CD14-positive monocyte (primary cell): ENCODE data around the gene STAC. TPM values are rescaled to one million over a fixed set of nuclear protein-coding genes. Genes with fewer than 3 reads are reported as not detected.

Experiments
- DNase-seq, 3 donors: peaks; one replicate each; pipeline ENCODE4 v3.0.0-alpha.2; 2011 to 2022
- H2AFZ ChIP-seq: 2 replicates; pipeline ENCODE4 v1.6.0; 2012; ENCODE audit warnings: mild to moderate bottlenecking, low read depth, low read length, inconsistent platforms; ENCODE audit not compliant: insufficient read depth, poor library complexity, severe bottlenecking
- H3K27ac ChIP-seq, 2 donors: 1 replicate in 1 of 2; 2 replicates in 1 of 2; pipeline ENCODE4 v1.5.1; 2012 to 2013; ENCODE audit warnings: low read length in 2 of 2, control low read depth in 1 of 2, inconsistent platforms in 1 of 2, low read depth in 1 of 2, mild to moderate bottlenecking in 1 of 2
- H3K27me3 ChIP-seq, 2 donors: one replicate each; pipeline versions ENCODE4 v1.6.0 to v1.6.1; 2011 to 2013; ENCODE audit warnings: low read length in 2 of 2; ENCODE audit not compliant: control insufficient read depth in 2 of 2, insufficient read depth in 2 of 2
- H3K36me3 ChIP-seq, 2 donors: replicated peaks in 1 of 2; 1 replicate in 1 of 2; 2 replicates in 1 of 2; pipeline versions ENCODE4 v1.5.1 to v1.6.1; 2012 to 2013; ENCODE audit warnings: low read length in 2 of 2, control low read depth in 1 of 2, inconsistent platforms in 1 of 2, mild to moderate bottlenecking in 1 of 2; ENCODE audit not compliant: insufficient read depth in 2 of 2, control insufficient read depth in 1 of 2
- H3K4me1 ChIP-seq, 2 donors: 1 replicate in 1 of 2; 2 replicates in 1 of 2; pipeline versions ENCODE4 v1.5.1 to v1.6.1; 2012 to 2013; ENCODE audit warnings: low read length in 2 of 2, control low read depth in 1 of 2, inconsistent platforms in 1 of 2, mild to moderate bottlenecking in 1 of 2, moderate library complexity in 1 of 2; ENCODE audit not compliant: insufficient read depth in 2 of 2, control insufficient read depth in 1 of 2
- H3K4me2 ChIP-seq: replicated peaks from 2 replicates; pipeline ENCODE3; 2012; ENCODE audit warnings: low read length, moderate library complexity, mild to moderate bottlenecking; ENCODE audit not compliant: poor library complexity, severe bottlenecking; ENCODE audit errors: extremely low read depth
- H3K4me3 ChIP-seq, 3 experiments: fragments of 200-600 bp in 1 of 3; sonication (generic) in 1 of 3; replicated peaks in 1 of 3; 1 replicate in 2 of 3; 2 replicates in 1 of 3; pipeline ENCODE4 v1.5.1; 2011 to 2013; ENCODE audit warnings: low read length in 3 of 3, mild to moderate bottlenecking in 3 of 3, control low read depth in 2 of 3, low read depth in 2 of 3, inconsistent platforms in 1 of 3, moderate library complexity in 1 of 3
- H3K79me2 ChIP-seq: 2 replicates; pipeline ENCODE4 v1.6.0; 2012; ENCODE audit warnings: mild to moderate bottlenecking, control low read depth, inconsistent platforms, low read length, moderate library complexity; ENCODE audit not compliant: insufficient read depth
- H3K9ac ChIP-seq: 2 replicates; pipeline ENCODE4 v1.6.0; 2017; ENCODE audit warnings: low read length, mild to moderate bottlenecking; ENCODE audit not compliant: insufficient read depth, poor library complexity, severe bottlenecking
- H3K9me3 ChIP-seq, 2 donors: replicated peaks in 1 of 2; 1 replicate in 1 of 2; 2 replicates in 1 of 2; pipeline versions ENCODE4 v1.5.1 to v1.6.1; 2012 to 2013; ENCODE audit warnings: low read length in 2 of 2, control low read depth in 1 of 2; ENCODE audit not compliant: control insufficient read depth in 1 of 2, insufficient read depth in 1 of 2
- H4K20me1 ChIP-seq: 2 replicates; pipeline ENCODE4 v1.6.0; 2012; ENCODE audit warnings: mild to moderate bottlenecking, low read length, control low read depth, moderate library complexity; ENCODE audit not compliant: insufficient read depth
- H3K27ac Mint-ChIP-seq, 7 donors: one replicate each; pipeline ENCODE4 v1.8.0; 2020; ENCODE audit warnings: mild to moderate bottlenecking in 7 of 7, mixed read lengths in 7 of 7, moderate library complexity in 6 of 7, inconsistent platforms in 2 of 7
- H3K27me3 Mint-ChIP-seq, 3 donors: one replicate each; pipeline ENCODE4 v1.8.0; 2021 to 2022; ENCODE audit warnings: low read depth in 3 of 3, mild to moderate bottlenecking in 3 of 3, mixed read lengths in 3 of 3, moderate library complexity in 3 of 3, inconsistent platforms in 1 of 3
- H3K36me3 Mint-ChIP-seq, 2 donors: one replicate each; pipeline ENCODE4 v1.8.0; 2020; ENCODE audit warnings: mixed read lengths in 2 of 2, inconsistent platforms in 1 of 2, mild to moderate bottlenecking in 1 of 2
- H3K4me1 Mint-ChIP-seq: one replicate; pipeline ENCODE4 v1.8.0; 2020; ENCODE audit warnings: mild to moderate bottlenecking, mixed read lengths
- H3K4me3 Mint-ChIP-seq, 2 donors: one replicate each; pipeline ENCODE4 v1.8.0; 2020; ENCODE audit warnings: mild to moderate bottlenecking in 2 of 2, mixed read lengths in 2 of 2, moderate library complexity in 1 of 2
- H3K9me3 Mint-ChIP-seq, 7 donors: one replicate each; pipeline ENCODE4 v1.8.0; 2020 to 2022; ENCODE audit warnings: mixed read lengths in 7 of 7, mild to moderate bottlenecking in 6 of 7, moderate library complexity in 6 of 7, inconsistent platforms in 2 of 7
- WGBS: methylation state at CpG from one replicate; pipeline ENCODE4 v1.1.5; 2013; ENCODE audit warnings: missing lambda C conversion rate; ENCODE audit not compliant: insufficient coverage; 5-methylcytosine and 5-hydroxymethylcytosine counted together
- intact Hi-C, 2 donors: fragments of 100-400 bp; cut with micrococcal nuclease; formaldehyde crosslinking; loops; one replicate each; pipeline versions ENCODE4 v1.15.0 to v1.15.1; 2023
- polyA plus RNA-seq, 3 donors: library from polyadenylated mRNA; depleted of rRNA in 1 of 3; unstranded in 2 of 3; stranded (reverse) in 1 of 3; fragments of 300-500 nt in 2 of 3; fragments of >200 nt in 1 of 3; fragmentation: Illumina TruSeq in 2 of 3; gene quantifications; 1 replicate in 2 of 3; 2 replicates in 1 of 3; pipeline ENCODE4 v1.2.3, GENCODE V29; 2012 to 2021
- TF ChIP-seq, protein P1 (sequence below): fragments of 200-600 bp; IDR thresholded peaks from one replicate; pipeline ENCODE4 v1.8.0; 2022; ENCODE audit warnings: antibody characterized with exemption, mild to moderate bottlenecking

Gene STAC
- polyA plus RNA-seq, 3 donors = 0.10 to 0.40 (median 0.12) TPM

DNA sequence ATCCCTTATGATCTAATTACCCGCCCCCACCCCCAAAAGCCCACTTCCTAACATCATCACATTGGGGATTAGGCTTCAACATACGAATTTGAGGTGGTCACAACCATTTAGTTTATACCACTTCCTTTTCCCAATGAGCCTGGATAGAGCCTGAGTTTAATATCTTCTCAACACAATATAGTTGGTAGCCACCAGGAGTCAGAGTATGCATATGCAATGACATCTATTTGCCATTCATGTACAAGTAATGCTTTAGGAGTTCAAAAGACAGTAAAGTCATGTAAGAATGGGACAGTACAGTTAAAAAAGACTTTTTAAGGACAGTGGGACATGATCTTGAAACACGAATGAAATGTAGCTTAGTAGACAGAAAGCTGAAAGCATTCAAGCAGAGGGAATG, 211.7 kb downstream of the STAC start:
- Histone ChIP-seq H3K4me1 (no peaks in the 10 kb centered on the region), H3K27ac (no peak overlapping the region), H3K9ac (no peak overlapping the region), H3K4me3 (no peak overlapping the region), H3K9me3 (no peaks in the 10 kb centered on the region), H3K36me3 (no peaks in the 10 kb centered on the region), H3K4me2 (no peak overlapping the region), H3K27me3 (no peaks in the 10 kb centered on the region), H2AFZ (no peak overlapping the region), H4K20me1 (no peaks in the 10 kb centered on the region), H3K79me2 (no peaks in the 10 kb centered on the region)
- H3K36me3 Mint-ChIP-seq = no peaks in the 10 kb centered on the region
- intact Hi-C loops = no loop called here
- no peak overlapping the region for H3K27ac Mint-ChIP-seq
- TF ChIP-seq, protein P1, sequence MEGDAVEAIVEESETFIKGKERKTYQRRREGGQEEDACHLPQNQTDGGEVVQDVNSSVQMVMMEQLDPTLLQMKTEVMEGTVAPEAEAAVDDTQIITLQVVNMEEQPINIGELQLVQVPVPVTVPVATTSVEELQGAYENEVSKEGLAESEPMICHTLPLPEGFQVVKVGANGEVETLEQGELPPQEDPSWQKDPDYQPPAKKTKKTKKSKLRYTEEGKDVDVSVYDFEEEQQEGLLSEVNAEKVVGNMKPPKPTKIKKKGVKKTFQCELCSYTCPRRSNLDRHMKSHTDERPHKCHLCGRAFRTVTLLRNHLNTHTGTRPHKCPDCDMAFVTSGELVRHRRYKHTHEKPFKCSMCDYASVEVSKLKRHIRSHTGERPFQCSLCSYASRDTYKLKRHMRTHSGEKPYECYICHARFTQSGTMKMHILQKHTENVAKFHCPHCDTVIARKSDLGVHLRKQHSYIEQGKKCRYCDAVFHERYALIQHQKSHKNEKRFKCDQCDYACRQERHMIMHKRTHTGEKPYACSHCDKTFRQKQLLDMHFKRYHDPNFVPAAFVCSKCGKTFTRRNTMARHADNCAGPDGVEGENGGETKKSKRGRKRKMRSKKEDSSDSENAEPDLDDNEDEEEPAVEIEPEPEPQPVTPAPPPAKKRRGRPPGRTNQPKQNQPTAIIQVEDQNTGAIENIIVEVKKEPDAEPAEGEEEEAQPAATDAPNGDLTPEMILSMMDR = no peak
- 100% methylated on average over 2 of the region's 3 CpGs for WGBS
- no peak for DNase-seq
- no peaks in the 10 kb centered on the region for H3K4me1 Mint-ChIP-seq
- H3K4me3 Mint-ChIP-seq = no peak overlapping the region
- H3K9me3 Mint-ChIP-seq = peaks cover 0 to 12% (median 3%) of the 10 kb centered on the region in 7 donors
- H3K27me3 Mint-ChIP-seq = peaks cover 0 to 1% (median 0%) of the 10 kb centered on the region in 3 donors

DNA sequence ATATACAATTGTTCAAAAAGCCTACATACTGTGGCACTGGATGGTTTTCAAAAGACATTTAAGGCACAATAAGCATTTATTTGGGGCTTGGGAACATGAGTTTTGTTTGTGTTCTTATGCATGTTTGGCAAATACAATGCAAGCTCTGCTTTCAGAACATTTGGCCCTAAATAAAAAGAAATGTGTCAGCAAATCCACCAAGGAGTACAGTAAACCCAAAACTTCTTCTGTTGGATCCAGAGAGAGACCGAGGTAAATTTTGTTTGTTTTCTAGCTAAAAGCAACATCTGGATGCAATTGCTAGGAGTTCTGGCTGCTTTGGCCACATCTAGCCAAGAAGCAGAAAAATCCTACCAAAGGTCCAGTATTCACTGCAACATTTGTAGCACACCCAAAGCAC, 215.2 kb downstream of the STAC start:
- Mint-ChIP-seq H3K36me3 (no peaks in the 10 kb centered on the region), H3K27ac (no peak overlapping the region), H3K4me1 (no peaks in the 10 kb centered on the region), H3K27me3 (no peaks in the 10 kb centered on the region), H3K9me3 (peaks cover 0 to 11% (median 0%) of the 10 kb centered on the region in 7 donors), H3K4me3 (no peak overlapping the region)
- intact Hi-C loops = no loop called here
- 100% methylated on average over 1 of the region's 1 CpG for WGBS
- Histone ChIP-seq H3K79me2 (no peaks in the 10 kb centered on the region), H3K4me3 (no peak overlapping the region), H2AFZ (no peak overlapping the region), H3K4me1 (no peaks in the 10 kb centered on the region), H3K27me3 (no peaks in the 10 kb centered on the region), H3K4me2 (no peak overlapping the region), H3K9me3 (no peaks in the 10 kb centered on the region), H4K20me1 (no peaks in the 10 kb centered on the region), H3K36me3 (no peaks in the 10 kb centered on the region), H3K27ac (no peak overlapping the region), H3K9ac (no peak overlapping the region)
- TF ChIP-seq, protein P1 = no peak
- DNase-seq = no peak
